Prostate gland (tissue), 2 donors: ENCODE results near the gene XXYLT1. TPM values are rescaled to one million over a fixed set of nuclear protein-coding genes. Genes with fewer than 3 reads are reported as not detected.
A peak's percentile ranks its signal among the peaks of the same experiment; 100 is the strongest.

ENCODE experiments used
- DNase-seq: peaks from one replicate; pipeline ENCODE4 v3.0.0-alpha.2; 2019; ENCODE audit warnings: low spot score
- H3K27ac ChIP-seq, 2 donors: fragments of 200-600 bp; sonication (generic); 2 replicates each; pipeline ENCODE4 v1.5.1; 2017 to 2019
- H3K27me3 ChIP-seq: fragments of 200-600 bp; sonication (generic); replicated peaks from 2 replicates; pipeline ENCODE4 v1.5.1; 2019; ENCODE audit not compliant: insufficient read depth
- H3K36me3 ChIP-seq, 2 donors: fragments of 200-600 bp; sonication (generic); 1 replicate in 1 of 2; 2 replicates in 1 of 2; pipeline versions ENCODE4 v1.5.1 to v1.8.1; 2017 to 2019
- H3K4me1 ChIP-seq: fragments of 200-600 bp; sonication (generic); replicated peaks from 2 replicates; pipeline ENCODE4 v1.5.1; 2019
- H3K4me3 ChIP-seq, 2 donors: fragments of 200-600 bp; sonication (generic); 2 replicates each; pipeline ENCODE4 v1.5.1; 2017 to 2019
- H3K9me3 ChIP-seq: fragments of 200-600 bp; sonication (generic); 2 replicates; pipeline ENCODE4 v1.5.1; 2017
- CTCF ChIP-seq, 4 experiments: fragments of 200-600 bp in 2 of 4; fragments of 450-650 bp in 2 of 4; sonication (generic) in 2 of 4; IDR thresholded peaks; 1 replicate in 3 of 4; 2 replicates in 1 of 4; pipeline ENCODE4 v1.5.1; 2016 to 2019; ENCODE audit warnings: antibody characterized with exemption in 4 of 4, mild to moderate bottlenecking in 2 of 4, moderate library complexity in 2 of 4
- POLR2A ChIP-seq: fragments of 450-650 bp; IDR thresholded peaks from one replicate; pipeline ENCODE4 v1.6.1; 2016; ENCODE audit warnings: antibody characterized with exemption, mild to moderate bottlenecking
- POLR2AphosphoS5 ChIP-seq: sonication (generic); formaldehyde crosslinking; IDR thresholded peaks from one replicate; pipeline ENCODE4 v1.6.1; 2017; ENCODE audit warnings: antibody characterized with exemption
- WGBS: methylation state at CpG from one replicate; pipeline ENCODE4 v1.1.5; 2018; 5-methylcytosine and 5-hydroxymethylcytosine counted together
- intact Hi-C: fragments of 100-400 bp; cut with DNase I; formaldehyde crosslinking; loops from one replicate; pipeline ENCODE4 v1.14.2; 2022
- total RNA-seq, 2 donors: library from RNA; depleted of rRNA; stranded (reverse); fragments of >200 nt; gene quantifications; one replicate each; pipeline ENCODE4 v1.1.0, GENCODE V29; 2016

The XXYLT1 gene
- total RNA-seq, 2 donors from 2014 or later: 14.9 to 22.7 TPM

DNA sequence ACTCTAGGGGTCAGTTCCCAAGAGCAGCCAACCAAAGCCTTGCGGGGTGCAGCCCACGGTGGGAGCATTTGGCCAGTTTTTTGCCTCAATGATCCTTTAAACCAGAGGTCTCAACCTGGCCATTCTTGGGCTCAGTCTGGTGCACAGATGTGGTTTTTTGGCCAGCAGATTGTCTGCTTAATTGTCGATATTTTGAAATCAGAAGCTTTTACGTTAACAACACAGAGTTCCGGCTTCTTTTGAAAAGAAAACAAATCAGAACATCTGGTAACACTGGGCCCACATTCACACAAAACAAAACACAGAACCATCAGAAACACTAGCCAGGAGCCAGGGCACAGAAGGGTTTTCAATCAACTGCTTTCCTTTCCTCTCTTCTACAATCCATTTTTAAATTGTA is 127.7 kb downstream of the XXYLT1 start:
- no peak for DNase-seq
- WGBS: 66% methylated on average over 5 of the region's 5 CpGs
- intact Hi-C loops: no loop called here
- TF ChIP-seq POLR2AphosphoS5 (peak; percentile 22), POLR2A (no peak)
- Histone ChIP-seq H3K27me3 (no peaks in the 10 kb centered on the region), H3K27ac (peak overlapping the region; percentile 33 to 46), H3K4me3 (no peak overlapping the region), H3K9me3 (no peaks in the 10 kb centered on the region), H3K4me1 (peaks cover 16% of the 10 kb centered on the region), H3K36me3 (no peaks in the 10 kb centered on the region)

DNA sequence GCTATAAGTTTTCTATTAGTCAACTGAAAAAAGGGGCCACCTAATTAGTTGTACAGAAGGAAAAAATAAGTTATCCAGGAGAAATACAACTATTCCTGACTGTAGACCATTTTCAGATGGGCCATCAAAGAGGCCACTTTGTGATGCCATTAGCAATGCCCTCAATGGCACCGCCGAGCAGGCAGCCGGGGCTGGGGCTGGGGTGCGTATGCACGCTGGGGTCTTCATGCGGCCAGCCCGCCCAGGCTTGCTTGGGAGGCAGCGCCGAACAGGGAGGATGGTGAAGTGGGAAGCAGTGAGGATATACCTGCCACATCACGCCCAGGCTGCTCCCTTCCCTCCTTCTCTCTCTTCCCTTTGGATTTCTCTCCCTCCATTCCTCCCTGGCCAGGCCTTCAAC is 128.4 kb downstream of the XXYLT1 start:
- Histone ChIP-seq H3K36me3 (no peaks in the 10 kb centered on the region), H3K27me3 (no peaks in the 10 kb centered on the region), H3K27ac (peak overlapping the region in 1 of 2 donors; percentile 46), H3K4me3 (no peak overlapping the region), H3K4me1 (peaks cover 16% of the 10 kb centered on the region), H3K9me3 (no peaks in the 10 kb centered on the region)
- TF ChIP-seq CTCF (IDR thresholded peaks at IDR 0.05): no peak
- TF ChIP-seq POLR2A: no peak
- TF ChIP-seq POLR2AphosphoS5: no peak
- 95% methylated on average over 10 of the region's 10 CpGs for WGBS
- intact Hi-C loops: no loop called here
- no peak for DNase-seq

DNA sequence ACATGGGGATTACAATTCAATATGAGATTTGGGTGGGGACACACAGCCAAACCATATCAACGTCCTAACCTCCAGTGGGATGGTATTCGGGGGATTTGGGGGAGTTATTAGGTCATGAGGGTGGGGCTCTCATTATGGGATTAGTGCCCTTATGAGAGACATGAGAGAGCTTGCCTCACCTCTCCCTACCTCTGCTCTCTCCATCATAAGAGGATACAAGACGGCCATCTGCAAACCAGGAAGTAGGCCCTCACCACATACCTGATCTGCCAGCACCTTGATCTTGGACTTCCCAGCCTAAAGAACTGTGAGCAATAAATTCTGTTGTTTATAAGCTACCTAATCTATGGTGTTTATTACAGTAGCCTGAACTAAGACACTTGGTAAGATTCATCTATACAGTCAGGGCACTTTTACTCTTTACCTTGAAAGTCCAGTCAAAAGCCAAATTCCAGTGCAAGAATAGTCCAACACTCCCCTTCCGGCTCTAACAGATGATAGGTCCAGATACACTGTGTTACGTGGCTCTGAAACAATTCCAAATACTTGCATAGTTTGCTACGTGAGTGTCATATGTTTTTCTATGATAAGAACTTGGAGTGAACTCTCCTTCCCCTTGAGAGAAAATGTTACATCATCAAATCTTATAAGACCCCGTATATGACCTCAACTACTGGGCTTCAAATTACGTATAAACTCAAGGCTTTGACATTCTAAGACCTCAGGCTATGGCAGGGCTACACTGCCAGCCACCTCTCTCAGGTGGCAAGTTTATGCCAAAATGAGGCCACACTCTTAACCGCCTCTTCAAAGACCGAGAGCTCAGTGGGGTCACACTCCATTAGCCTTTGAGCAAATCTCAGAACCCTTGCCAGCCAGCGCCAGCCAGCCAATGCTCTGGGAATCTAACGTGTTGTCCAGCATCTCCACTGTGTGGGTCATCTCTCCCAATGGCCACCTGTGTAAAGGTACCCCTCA is 129.9 kb downstream of the XXYLT1 start:
- WGBS: 95% methylated on average over 12 of the region's 12 CpGs

GRCh38 chr3:195140410-195140809 is 130.5 kb downstream of the XXYLT1 start:
- Histone ChIP-seq H3K27ac (no peak overlapping the region), H3K36me3 (no peaks in the 10 kb centered on the region), H3K4me1 (peaks cover 16% of the 10 kb centered on the region), H3K4me3 (no peak overlapping the region), H3K9me3 (no peaks in the 10 kb centered on the region), H3K27me3 (no peaks in the 10 kb centered on the region)
- 100% methylated on average over 1 of the region's 1 CpG for WGBS
- intact Hi-C loops: no loop called here
- DNase-seq: no peak
- no peak for TF ChIP-seq CTCF (IDR thresholded peaks at IDR 0.05)
- TF ChIP-seq POLR2A: no peak
- no peak for TF ChIP-seq POLR2AphosphoS5

More for the DNA sequence above, 129.9 kb downstream of the XXYLT1 start:
- no peaks in the 10 kb centered on the region for H3K36me3 ChIP-seq
- no peaks in the 10 kb centered on the region for H3K9me3 ChIP-seq
- H3K4me3 ChIP-seq: no peak overlapping the region
- peaks cover 16% of the 10 kb centered on the region for H3K4me1 ChIP-seq
- H3K27me3 ChIP-seq: no peaks in the 10 kb centered on the region
- TF ChIP-seq CTCF (IDR thresholded peaks at IDR 0.05) (no peak), POLR2A (no peak), POLR2AphosphoS5 (no peak)
- DNase-seq: no peak
- H3K27ac ChIP-seq: no peak overlapping the region
- intact Hi-C loops: no loop called here

DNA sequence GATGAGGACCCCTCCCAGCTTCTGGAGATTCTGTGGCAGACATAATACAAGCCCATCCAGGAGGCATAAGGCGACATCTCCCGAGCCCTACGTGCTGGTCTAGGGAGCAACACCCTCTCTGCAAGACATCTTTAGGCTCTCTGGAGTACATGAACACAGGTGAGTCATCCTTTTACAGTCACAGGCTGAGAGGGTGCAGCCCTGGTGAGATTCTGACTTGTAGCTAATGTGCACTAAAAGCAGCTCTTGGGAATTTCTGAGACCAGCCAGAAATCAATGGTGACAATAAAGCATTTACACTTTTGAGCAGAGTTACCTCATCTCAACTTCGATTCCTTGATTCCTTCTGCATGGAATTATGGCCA is 131.1 kb downstream of the XXYLT1 start:
- Histone ChIP-seq H3K27ac (peak overlapping the region in 1 of 2 donors; percentile 51), H3K4me1 (peaks cover 16% of the 10 kb centered on the region), H3K27me3 (no peaks in the 10 kb centered on the region), H3K9me3 (no peaks in the 10 kb centered on the region), H3K4me3 (no peak overlapping the region), H3K36me3 (no peaks in the 10 kb centered on the region)
- intact Hi-C loops: no loop called here
- 82% methylated on average over 4 of the region's 4 CpGs for WGBS
- TF ChIP-seq POLR2AphosphoS5 (no peak), CTCF (IDR thresholded peaks at IDR 0.05) (no peak), POLR2A (no peak)
- DNase-seq: no peak
